HepG2 (cell line): ENCODE data around the gene FAS. TPM values are rescaled to one million over a fixed set of nuclear protein-coding genes. Genes with fewer than 3 reads are reported as not detected.

ENCODE experiments used
- ATAC-seq: fragments of 200-7000 bp; cut with Tn5 transposase; 3 replicates; pipeline ENCODE4 v1.9.1; 2020; ENCODE audit warnings: mild to moderate bottlenecking, moderate library complexity
- BruUV-seq: library from RNA; stranded (reverse); fragments of 400-500 nt; replicated peaks from 2 replicates; lab custom pipeline; 2021; lab: Mats Ljungman, UMichigan
- CTCF ChIA-PET: fragments of 300-600 bp; formaldehyde crosslinking; extraction: SDS; loops from one replicate; lab custom pipeline; 2021; ENCODE audit warnings: low total read pairs, inconsistent platforms, low intra/inter-chr PET ratio; lab: Yijun Ruan, JAX
- POLR2A ChIA-PET: fragments of 350-600 bp; sonication (Branson Sonifier 250); formaldehyde crosslinking; loops from one replicate; lab custom pipeline; 2020; ENCODE audit warnings: antibody characterized with exemption, inconsistent platforms; lab: Yijun Ruan, JAX
- DNase-seq: peaks from one replicate; pipeline ENCODE4 v3.0.0-alpha.2; 2015; ENCODE audit warnings: low spot score
- FAIRE-seq: peaks from 3 replicates; lab custom pipeline; 2011; peaks lifted over from hg19 to GRCh38; lab: Jason Lieb, UNC
- H2AFZ ChIP-seq: one replicate; pipeline ENCODE4 v1.6.1; 2011; ENCODE audit warnings: low read length, inconsistent platforms
- H3K27ac ChIP-seq: fragments of 300-600 bp; 3 replicates; pipeline ENCODE4 v1.8.0; 2011; ENCODE audit warnings: mixed run types, mild to moderate bottlenecking, mixed read lengths, low read length, inconsistent platforms; ENCODE audit not compliant: insufficient read depth; ENCODE audit errors: extremely low read length
- H3K27me3 ChIP-seq, 2 experiments: fragments of 200-600 bp in 1 of 2; 2 replicates in 1 of 2; 3 replicates in 1 of 2; pipeline versions ENCODE4 v1.6.0 to v1.8.0; 2011; ENCODE audit warnings: low read length in 2 of 2, mild to moderate bottlenecking in 2 of 2, moderate library complexity in 2 of 2, inconsistent platforms in 1 of 2; ENCODE audit not compliant: insufficient read depth in 2 of 2, control insufficient read depth in 1 of 2
- H3K36me3 ChIP-seq, 2 experiments: fragments of 200-600 bp in 1 of 2; replicated peaks in 1 of 2; 2 replicates in 1 of 2; 3 replicates in 1 of 2; pipeline versions ENCODE4 v1.5.1 to v1.8.0; 2011; ENCODE audit warnings: low read length in 2 of 2, inconsistent platforms in 1 of 2; ENCODE audit not compliant: insufficient read depth in 2 of 2, control insufficient read depth in 1 of 2
- H3K4me1 ChIP-seq: 2 replicates; pipeline ENCODE4 v1.5.1; 2012; ENCODE audit warnings: low read length, inconsistent platforms; ENCODE audit not compliant: insufficient read depth
- H3K4me2 ChIP-seq: 2 replicates; pipeline ENCODE4 v1.6.0; 2011; ENCODE audit warnings: low read depth, low read length, inconsistent platforms
- H3K4me3 ChIP-seq, 3 experiments: fragments of 200-600 bp in 1 of 3; sonication (generic), shearing (Covaris generic) in 1 of 3; replicated peaks in 1 of 3; 2 replicates each; pipeline ENCODE4 v1.5.1; 2011 to 2016; ENCODE audit warnings: low read length in 3 of 3, inconsistent platforms in 2 of 3, low read depth in 2 of 3, mild to moderate bottlenecking in 2 of 3, control low read depth in 1 of 3, mixed read lengths in 1 of 3; ENCODE audit not compliant: insufficient read depth in 1 of 3
- H3K79me2 ChIP-seq: one replicate; pipeline ENCODE4 v1.6.1; 2011; ENCODE audit warnings: low read length, inconsistent platforms; ENCODE audit not compliant: insufficient read depth
- H3K9ac ChIP-seq: 2 replicates; pipeline ENCODE4 v1.6.0; 2011; ENCODE audit warnings: mild to moderate bottlenecking, low read depth, low read length, inconsistent platforms; ENCODE audit not compliant: insufficient read depth
- H3K9me3 ChIP-seq: 2 replicates; pipeline ENCODE4 v1.5.1; 2012; ENCODE audit warnings: mild to moderate bottlenecking, low read length
- H4K20me1 ChIP-seq: 2 replicates; pipeline ENCODE4 v1.6.0; 2011; ENCODE audit warnings: inconsistent platforms, mild to moderate bottlenecking, low read length, moderate library complexity; ENCODE audit not compliant: insufficient read depth
- HNRNPL ChIP-seq: fragments of 200-400 bp; formaldehyde crosslinking; IDR thresholded peaks from 2 replicates; pipeline ENCODE4 v1.6.1; 2017; ENCODE audit warnings: mild to moderate bottlenecking, low read depth, low read length
- HOXD1 ChIP-seq: sonication (generic); formaldehyde crosslinking; IDR thresholded peaks from 2 replicates; pipeline ENCODE4 v1.5.0; 2020; ENCODE audit warnings: missing genetic modification reagents
- MAZ ChIP-seq, 2 experiments: sonication (generic) in 1 of 2; formaldehyde crosslinking in 1 of 2; IDR thresholded peaks; 2 replicates each; pipeline versions ENCODE4 v1.5.0 to v1.6.1; 2012 to 2020; ENCODE audit warnings: low read depth in 2 of 2, mild to moderate bottlenecking in 2 of 2, borderline replicate concordance in 1 of 2, improper control_type of control experiment in 1 of 2, low read length in 1 of 2, missing genetic modification reagents in 1 of 2, moderate library complexity in 1 of 2
- NFAT5 ChIP-seq: sonication (generic); formaldehyde crosslinking; IDR thresholded peaks from 2 replicates; pipeline ENCODE4 v1.4.0; 2020; ENCODE audit warnings: missing genetic modification reagents
- RNF2 ChIP-seq: fragments of 450-650 bp; conservative IDR thresholded peaks from 2 replicates; pipeline ENCODE4 v1.6.1; 2016; ENCODE audit warnings: low read depth
- TP53 ChIP-seq: sonication (generic); formaldehyde crosslinking; conservative IDR thresholded peaks from 2 replicates; pipeline ENCODE4 v1.4.0; 2020; ENCODE audit warnings: missing genetic modification reagents
- ZBTB7B ChIP-seq: sonication (generic); formaldehyde crosslinking; IDR thresholded peaks from 2 replicates; pipeline ENCODE4 v1.4.0; 2020; ENCODE audit warnings: missing genetic modification reagents
- ZNF614 ChIP-seq: IDR thresholded peaks from 2 replicates; pipeline ENCODE4 v1.6.1; 2018; ENCODE audit warnings: missing biosample characterization, missing genetic modification reagents, inconsistent platforms, borderline replicate concordance
- ZNF773 ChIP-seq: sonication (generic); formaldehyde crosslinking; IDR thresholded peaks from 2 replicates; pipeline ENCODE4 v1.4.0; 2020; ENCODE audit warnings: missing genetic modification reagents, borderline replicate concordance
- ZSCAN21 ChIP-seq: sonication (generic); formaldehyde crosslinking; IDR thresholded peaks from 2 replicates; pipeline ENCODE4 v1.8.0; 2022; ENCODE audit warnings: mild to moderate bottlenecking, missing genetic modification reagents, moderate library complexity, borderline replicate concordance
- WGBS: methylation state at CpG from one replicate; pipeline ENCODE4 v1.1.6; 2017; ENCODE audit warnings: low lambda C conversion rate; 5-methylcytosine and 5-hydroxymethylcytosine counted together
- in situ Hi-C: cut with HindIII; loops from 2 replicates; pipeline ENCODE4 v1.10.0; 2017; ENCODE audit warnings: low pct_unique_long_range_greater_than_20kb; ENCODE audit not compliant: extremely low pct_ligation_motif_present
- intact Hi-C: fragments of 100-400 bp; cut with micrococcal nuclease; formaldehyde crosslinking; loops from one replicate; pipeline ENCODE4 v1.10.0; 2022; ENCODE audit not compliant: unreplicated experiment
- polyA plus RNA-seq, 8 experiments: library from polyadenylated mRNA; depleted of rRNA in 3 of 8; stranded (reverse) in 7 of 8; unstranded in 1 of 8; fragments of >200 nt; fragmentation: Illumina TruSeq in 4 of 8; extraction: Trizol in 4 of 8; gene quantifications; 2 replicates each; pipeline versions ENCODE4 v1.2.1 to v1.2.3, GENCODE V29; 2011 to 2016; ENCODE audit warnings: low read depth in 4 of 8, missing spikeins in 1 of 8, mixed read lengths in 1 of 8; ENCODE audit not compliant: insufficient read depth in 1 of 8
- total RNA-seq, 5 experiments: library from RNA; depleted of rRNA; stranded (reverse); fragments of >200 nt; fragmentation: Illumina TruSeq; extraction: Trizol; gene quantifications; 2 replicates each; pipeline ENCODE4 v1.2.3, GENCODE V29; 2016; ENCODE audit warnings: low read depth in 1 of 5
- TF ChIP-seq, protein P1 (sequence below): sonication (generic); formaldehyde crosslinking; IDR thresholded peaks from 2 replicates; pipeline ENCODE4 v1.5.0; 2020; ENCODE audit warnings: mild to moderate bottlenecking, missing genetic modification reagents, moderate library complexity

Gene FAS
- total and polyA plus RNA-seq, 2 of the 13 experiments (the other 11 are each of a cell fraction or from before 2014, with no cell fraction given), result 5.9 to 17.9 TPM

GRCh38 chr10:88983939-88984338 lies 6.7 kb upstream of the FAS start:
- FAIRE-seq, result no peak
- H3K79me2 ChIP-seq, result peaks cover 2% of the 10 kb centered on the region
- CTCF ChIA-PET, result no interaction called here
- H3K9me3 ChIP-seq, result 0 out of 2 replicates have a peak, but pooled peaks cover 4% of the 10 kb centered on the region
- in situ Hi-C loops (no loop called here), intact Hi-C loops (no loop called here)
- POLR2A ChIA-PET, result no interaction called here
- peaks cover 25% of the 10 kb centered on the region for H3K4me1 ChIP-seq
- H2AFZ ChIP-seq, result no peak overlapping the region
- no peak overlapping the region for H3K4me2 ChIP-seq
- ATAC-seq, result no peak
- 94% methylated on average over 1 of the region's 1 CpG for WGBS
- TF ChIP-seq ZNF614 (CRISPR knock-in tag), result no peak
- no peak for TF ChIP-seq NFAT5 (CRISPR knock-in tag)
- TF ChIP-seq HOXD1, result no peak
- TF ChIP-seq MAZ (IDR thresholded peaks at IDR 0.05; ENCODE audit: borderline replicate concordance, low read depth, low read length), result no peak
- TF ChIP-seq MAZ (CRISPR knock-in tag; IDR thresholded peaks at IDR 0.05; ENCODE audit: low read depth), result no peak
- no peak for TF ChIP-seq ZSCAN21 (CRISPR knock-in tag)
- TF ChIP-seq ZNF773 (CRISPR knock-in tag), result no peak
- TF ChIP-seq TP53 (CRISPR knock-in tag), result no peak
- TF ChIP-seq ZBTB7B (CRISPR knock-in tag), result no peak
- TF ChIP-seq HNRNPL, result no peak
- no peak for TF ChIP-seq RNF2
- TF ChIP-seq, protein P1, sequence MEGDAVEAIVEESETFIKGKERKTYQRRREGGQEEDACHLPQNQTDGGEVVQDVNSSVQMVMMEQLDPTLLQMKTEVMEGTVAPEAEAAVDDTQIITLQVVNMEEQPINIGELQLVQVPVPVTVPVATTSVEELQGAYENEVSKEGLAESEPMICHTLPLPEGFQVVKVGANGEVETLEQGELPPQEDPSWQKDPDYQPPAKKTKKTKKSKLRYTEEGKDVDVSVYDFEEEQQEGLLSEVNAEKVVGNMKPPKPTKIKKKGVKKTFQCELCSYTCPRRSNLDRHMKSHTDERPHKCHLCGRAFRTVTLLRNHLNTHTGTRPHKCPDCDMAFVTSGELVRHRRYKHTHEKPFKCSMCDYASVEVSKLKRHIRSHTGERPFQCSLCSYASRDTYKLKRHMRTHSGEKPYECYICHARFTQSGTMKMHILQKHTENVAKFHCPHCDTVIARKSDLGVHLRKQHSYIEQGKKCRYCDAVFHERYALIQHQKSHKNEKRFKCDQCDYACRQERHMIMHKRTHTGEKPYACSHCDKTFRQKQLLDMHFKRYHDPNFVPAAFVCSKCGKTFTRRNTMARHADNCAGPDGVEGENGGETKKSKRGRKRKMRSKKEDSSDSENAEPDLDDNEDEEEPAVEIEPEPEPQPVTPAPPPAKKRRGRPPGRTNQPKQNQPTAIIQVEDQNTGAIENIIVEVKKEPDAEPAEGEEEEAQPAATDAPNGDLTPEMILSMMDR, result no peak
- H3K9ac ChIP-seq, result no peak overlapping the region
- no peaks in the 10 kb centered on the region for H3K27me3 ChIP-seq
- H4K20me1 ChIP-seq, result no peaks in the 10 kb centered on the region
- no peak overlapping the region for H3K4me3 ChIP-seq
- no peak overlapping the region for H3K27ac ChIP-seq
- BruUV-seq, result no TSS peak
- no peak for DNase-seq
- no peaks in the 10 kb centered on the region for H3K36me3 ChIP-seq
